ENCODE measurements around the gene PPP6R3. TPM values are rescaled to one million over a fixed set of nuclear protein-coding genes. Genes with fewer than 3 reads are reported as not detected.

Gene PPP6R3
- total and polyA plus RNA-seq, 2 of the 8 experiments (the other 6 are each of a cell fraction or from before 2014, with no cell fraction given), result 44.6 to 150 TPM

DNA sequence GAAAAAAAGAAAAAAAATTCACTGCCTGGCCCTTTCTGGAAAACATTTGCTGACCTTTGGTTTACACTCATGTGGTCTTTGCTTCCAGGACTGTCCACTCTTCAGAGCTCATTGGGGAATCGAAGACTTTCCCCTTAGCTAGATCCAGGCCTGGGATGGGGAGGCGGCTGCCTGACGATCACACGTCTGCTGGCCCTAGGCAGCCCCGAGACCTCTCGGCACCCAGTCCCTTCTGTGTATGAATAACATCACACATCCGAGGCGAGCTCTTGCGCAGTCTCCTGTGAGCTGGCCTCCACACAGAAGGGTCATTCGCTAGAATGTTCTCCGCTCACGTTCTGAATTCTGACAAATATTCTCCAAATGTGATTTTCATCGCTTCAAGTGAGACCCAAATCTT is 198.1 kb downstream of the PPP6R3 start:
- H2BK12ac ChIP-seq (ENCODE audit: low read depth, low read length), result 0 out of 2 replicates have a peak overlapping the region, but pooled peaks have one; percentile 60
- TF ChIP-seq FOSL1 (IDR thresholded peaks at IDR 0.05; ENCODE audit: insufficient read depth, low read depth, low read length) (no peak), CEBPB (IDR thresholded peaks at IDR 0.05; ENCODE audit: low read depth, low read length) (no peak), BCL11A (IDR thresholded peaks at IDR 0.05; ENCODE audit: low read depth in 2 of 2, low read length in 2 of 2) (no peak), PHF8 (conservative IDR thresholded peaks at IDR 0.05; ENCODE audit: low read depth, low read length) (no peak), RXRA (IDR thresholded peaks at IDR 0.05; ENCODE audit: insufficient read depth, low read depth, low read length) (no peak), SP4 (IDR thresholded peaks at IDR 0.05; ENCODE audit: low read length) (no peak)
- TF ChIP-seq, protein P1, sequence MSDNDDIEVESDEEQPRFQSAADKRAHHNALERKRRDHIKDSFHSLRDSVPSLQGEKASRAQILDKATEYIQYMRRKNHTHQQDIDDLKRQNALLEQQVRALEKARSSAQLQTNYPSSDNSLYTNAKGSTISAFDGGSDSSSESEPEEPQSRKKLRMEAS (IDR thresholded peaks at IDR 0.05), result no peak
- TF ChIP-seq, protein P2, sequence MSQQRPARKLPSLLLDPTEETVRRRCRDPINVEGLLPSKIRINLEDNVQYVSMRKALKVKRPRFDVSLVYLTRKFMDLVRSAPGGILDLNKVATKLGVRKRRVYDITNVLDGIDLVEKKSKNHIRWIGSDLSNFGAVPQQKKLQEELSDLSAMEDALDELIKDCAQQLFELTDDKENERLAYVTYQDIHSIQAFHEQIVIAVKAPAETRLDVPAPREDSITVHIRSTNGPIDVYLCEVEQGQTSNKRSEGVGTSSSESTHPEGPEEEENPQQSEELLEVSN (IDR thresholded peaks at IDR 0.05), result no peak

More for the DNA sequence above, 198.1 kb downstream of the PPP6R3 start:
- no peak overlapping the region for H4K91ac ChIP-seq (replicated peaks; ENCODE audit: insufficient read length, low read length)
- H3K23ac ChIP-seq (ENCODE audit: insufficient read length), result no peak overlapping the region
- no peaks in the 10 kb centered on the region for H3K79me1 ChIP-seq (ENCODE audit: low read depth, low read length)
- no peak overlapping the region for H3K9ac ChIP-seq (replicated peaks in 1 of 4; ENCODE audit: extremely low read depth in 1 of 4, low read depth in 3 of 4, low read length in 3 of 4)
- no peak overlapping the region for H3K14ac ChIP-seq (ENCODE audit: insufficient read length)
- no peak for FAIRE-seq
- H3K4me3 ChIP-seq (ENCODE audit: extremely low read depth in 1 of 4, insufficient read depth in 2 of 4, low read depth in 3 of 4, low read length in 4 of 4), result no peak overlapping the region
- no peaks in the 10 kb centered on the region for H3K4me1 ChIP-seq (replicated peaks in 1 of 4; ENCODE audit: control insufficient read depth in 3 of 4, insufficient read depth in 4 of 4, low read length in 3 of 4)
- H2BK15ac ChIP-seq (ENCODE audit: low read length), result no peak overlapping the region
- no peak overlapping the region for H3K4me2 ChIP-seq (ENCODE audit: insufficient read depth in 1 of 2, low read depth in 2 of 2, low read length in 2 of 2)
- CTCF ChIA-PET (ENCODE audit: partially characterized antibody), result interaction anchor here (1.2 kb wide), 1 partner anchor 9 kb away, joined by 3 read pairs; no protein-coding TSS in a partner anchor
- no peak overlapping the region for H2AK5ac ChIP-seq (ENCODE audit: low read depth, low read length)
- H3K27me3 ChIP-seq (replicated peaks in 1 of 4; ENCODE audit: control insufficient read depth in 3 of 4, extremely low read depth in 1 of 4, insufficient read depth in 3 of 4, low read length in 3 of 4), result no peaks in the 10 kb centered on the region
- no peak overlapping the region for H2BK5ac ChIP-seq (ENCODE audit: low read depth, low read length)
- WGBS, 2 experiments (ENCODE audit: extremely low coverage in 1 of 2, insufficient coverage in 1 of 2, insufficient read length in 1 of 2, insufficient replicate concordance in 2 of 2, low coverage in 1 of 2, low lambda C conversion rate in 2 of 2, missing lambda C conversion rate in 1 of 2), result 92% methylated on average over 13 of the region's 13 CpGs; no CpG with 5 or more reads in 1 of the 2 experiments
- H4K20me1 ChIP-seq (replicated peaks in 1 of 2; ENCODE audit: control insufficient read depth in 1 of 2, insufficient read depth in 2 of 2, low read length in 2 of 2), result no peaks in the 10 kb centered on the region
- H3K27ac ChIP-seq (ENCODE audit: low read depth, low read length), result no peak overlapping the region
- no peak overlapping the region for H2BK20ac ChIP-seq (ENCODE audit: low read length)
- peaks cover 0 to 6% of the 10 kb centered on the region in 2 experiments; a peak in 1 of 4 replicates for H3K9me3 ChIP-seq (ENCODE audit: insufficient read depth in 2 of 2, low read depth in 1 of 2, low read length in 1 of 2)
- no peak overlapping the region for H2BK120ac ChIP-seq (replicated peaks; ENCODE audit: low read depth, low read length)
- POLR2A ChIA-PET (ENCODE audit: partially characterized antibody), result interaction anchor here (0.6 to 1.1 kb wide), 3 partner anchors 9 to 47 kb away, joined by 3 read pairs; no protein-coding TSS in a partner anchor
- no peak overlapping the region for H3K4ac ChIP-seq (replicated peaks; ENCODE audit: insufficient read length, low read depth, low read length)
- no peak overlapping the region for H2AFZ ChIP-seq (ENCODE audit: low read length)
- H3K56ac ChIP-seq (replicated peaks; ENCODE audit: insufficient read length, low read depth, low read length), result no peak overlapping the region
- H4K8ac ChIP-seq (ENCODE audit: extremely low read depth, insufficient read depth, low read length), result no peak overlapping the region; the same call in 1 of the 2 replicates
- H3K18ac ChIP-seq (ENCODE audit: extremely low read depth, low read length), result no peak overlapping the region; the same call in 1 of the 2 replicates
- H4K5ac ChIP-seq (ENCODE audit: insufficient read length, low read depth, low read length), result no peak overlapping the region
- H3K36me3 ChIP-seq (ENCODE audit: control insufficient read depth in 2 of 4, insufficient read depth in 4 of 4, low read length in 3 of 4), result no peaks in the 10 kb centered on the region
- DNase-seq (ENCODE audit: low read depth in 1 of 2, low spot score in 2 of 2), result no peak
- H3K23me2 ChIP-seq (ENCODE audit: low read depth, low read length), result no peaks in the 10 kb centered on the region
- no peaks in the 10 kb centered on the region for H3K79me2 ChIP-seq (ENCODE audit: control insufficient read depth in 1 of 2, insufficient read depth in 2 of 2, low read length in 2 of 2)
